ENCODE data around the gene RFC2. TPM values are rescaled to one million over a fixed set of nuclear protein-coding genes. Genes with fewer than 3 reads are reported as not detected.

RFC2 gene
- total RNA-seq, 1 experiment from 2014 or later, result 75.6 TPM

GRCh38 chr7:74294191-74294998, 40.2 kb upstream of the RFC2 start:
- H3K4me1 Mint-ChIP-seq (ENCODE audit: low read depth, unreplicated experiment), result peaks cover 40% of the 10 kb centered on the region
- H3K36me3 ChIP-seq (ENCODE audit: control insufficient read depth, insufficient read depth, low read length), result no peaks in the 10 kb centered on the region; the same call in 1 of the 2 replicates
- no peak for TF ChIP-seq CTCF (IDR thresholded peaks at IDR 0.05; ENCODE audit: insufficient read depth in 1 of 2, low read depth in 1 of 2, low read length in 1 of 2, severe bottlenecking in 1 of 2, unreplicated experiment in 1 of 2)
- peaks cover 14% of the 10 kb centered on the region for H3K36me3 Mint-ChIP-seq (ENCODE audit: insufficient read depth, unreplicated experiment)
- H3K4me1 ChIP-seq, result peaks cover 46% of the 10 kb centered on the region
- H3K9me3 ChIP-seq, result no peaks in the 10 kb centered on the region
- intact Hi-C loops (cut with micrococcal nuclease; ENCODE audit: unreplicated experiment), result loop anchor here (5.0 kb wide), 1 partner anchor 73 kb away; no protein-coding TSS in a partner anchor
- peak overlapping the region; percentile 93 for H3K27ac Mint-ChIP-seq (ENCODE audit: unreplicated experiment)
- H3K27me3 Mint-ChIP-seq (ENCODE audit: insufficient read depth, unreplicated experiment), result no peaks in the 10 kb centered on the region
- POLR2A ChIA-PET, result no interaction called here
- H3K4me3 ChIP-seq (ENCODE audit: low read depth, low read length), result no peak overlapping the region
- DNase-seq, result no peak
- H3K4me3 Mint-ChIP-seq (ENCODE audit: unreplicated experiment), result peak overlapping the region; percentile 27
- CTCF ChIA-PET, result interaction anchor here (1.5 kb wide), 1 partner anchor 88 kb away, joined by 7 read pairs; no protein-coding TSS in a partner anchor
- H3K27me3 ChIP-seq (replicated peaks; ENCODE audit: control insufficient read depth, insufficient read depth, low read length), result no peaks in the 10 kb centered on the region
- BruUV-seq (replicated peaks), result no TSS peak
- H3K9me3 Mint-ChIP-seq (ENCODE audit: unreplicated experiment), result no peaks in the 10 kb centered on the region

DNA sequence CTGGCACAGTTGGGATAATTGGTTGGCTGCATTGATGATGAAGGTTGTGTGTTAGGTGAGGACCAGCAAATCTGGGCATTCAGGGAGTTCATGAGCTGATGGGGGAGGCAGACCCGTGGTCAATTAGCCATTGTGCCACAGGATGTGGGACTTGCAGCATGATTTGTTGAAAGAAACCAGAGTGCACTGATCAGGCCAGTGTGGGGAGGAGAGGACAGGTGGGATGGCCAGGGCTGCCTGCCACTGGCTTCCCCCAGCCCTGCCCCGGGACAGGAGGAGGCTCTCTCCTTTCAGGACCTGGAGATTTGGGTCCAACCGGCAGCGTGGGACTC, 39.3 kb upstream of the RFC2 start:
- CTCF ChIA-PET, result interaction anchor here (1.5 kb wide), 1 partner anchor 87 kb away, joined by 7 read pairs; no protein-coding TSS in a partner anchor
- BruUV-seq (replicated peaks), result no TSS peak
- Histone ChIP-seq H3K27me3 (replicated peaks; ENCODE audit: control insufficient read depth, insufficient read depth, low read length) (no peaks in the 10 kb centered on the region), H3K4me3 (ENCODE audit: low read depth, low read length) (peak overlapping the region; percentile 24), H3K36me3 (ENCODE audit: control insufficient read depth, insufficient read depth, low read length) (no peaks in the 10 kb centered on the region; the same call in 1 of the 2 replicates), H3K9me3 (no peaks in the 10 kb centered on the region), H3K4me1 (peaks cover 49% of the 10 kb centered on the region)
- Mint-ChIP-seq H3K36me3 (ENCODE audit: insufficient read depth, unreplicated experiment) (peaks cover 19% of the 10 kb centered on the region), H3K27ac (ENCODE audit: unreplicated experiment) (peak overlapping the region; percentile 93), H3K4me3 (ENCODE audit: unreplicated experiment) (peak overlapping the region; percentile 71), H3K9me3 (ENCODE audit: unreplicated experiment) (no peaks in the 10 kb centered on the region), H3K4me1 (ENCODE audit: low read depth, unreplicated experiment) (peaks cover 40% of the 10 kb centered on the region), H3K27me3 (ENCODE audit: insufficient read depth, unreplicated experiment) (no peaks in the 10 kb centered on the region)
- DNase-seq, result no peak
- no peak for TF ChIP-seq CTCF (IDR thresholded peaks at IDR 0.05; ENCODE audit: insufficient read depth in 1 of 2, low read depth in 1 of 2, low read length in 1 of 2, severe bottlenecking in 1 of 2, unreplicated experiment in 1 of 2)
- intact Hi-C loops (cut with micrococcal nuclease; ENCODE audit: unreplicated experiment), result loop anchor here (2.0 to 5.0 kb wide), 2 partner anchors 74 to 99 kb away; no protein-coding TSS in a partner anchor
- POLR2A ChIA-PET, result no interaction called here

DNA sequence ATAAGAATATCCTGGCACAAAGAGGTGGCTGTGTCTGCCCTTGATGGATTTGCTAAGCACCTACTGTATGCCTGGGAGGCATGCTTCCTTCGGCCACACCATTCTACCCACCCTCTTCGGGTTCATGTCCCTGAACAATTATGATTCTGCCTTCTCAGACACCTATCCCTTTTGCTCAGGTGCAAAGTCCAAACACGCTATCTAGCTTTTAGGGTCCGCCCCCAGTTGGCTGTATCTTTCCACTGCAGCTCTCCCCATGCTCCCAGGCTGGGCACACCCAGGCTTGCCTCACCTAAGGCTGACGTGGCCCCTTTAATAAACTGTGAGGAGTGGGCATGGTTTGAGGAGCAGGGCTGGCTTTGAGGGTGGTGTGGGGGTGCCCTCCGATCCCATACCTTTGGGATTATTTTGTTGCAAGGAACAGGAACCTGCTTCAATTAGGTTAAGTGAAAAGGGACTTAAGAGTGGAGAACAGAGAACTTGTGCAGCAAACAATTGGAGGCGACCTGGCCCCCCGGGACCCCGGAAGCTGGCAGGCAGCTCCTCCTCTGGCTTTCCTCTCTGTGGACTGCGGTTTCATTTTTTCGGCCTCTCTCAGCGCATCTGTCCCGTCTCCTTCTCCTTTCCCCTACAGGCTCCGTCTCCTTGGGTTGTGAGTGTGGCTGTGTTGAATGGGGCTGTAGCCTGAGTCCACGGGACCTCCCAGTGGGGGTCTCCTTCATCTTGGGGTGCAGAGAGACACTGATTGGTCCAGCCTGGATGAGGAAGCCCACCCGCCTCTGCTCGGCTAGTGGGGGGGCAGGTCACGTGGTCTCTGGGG, 38.8 kb upstream of the RFC2 start:
- Mint-ChIP-seq H3K27me3 (ENCODE audit: insufficient read depth, unreplicated experiment) (no peaks in the 10 kb centered on the region), H3K27ac (ENCODE audit: unreplicated experiment) (peak overlapping the region; percentile 93), H3K4me3 (ENCODE audit: unreplicated experiment) (peak overlapping the region; percentile 71), H3K9me3 (ENCODE audit: unreplicated experiment) (no peaks in the 10 kb centered on the region), H3K4me1 (ENCODE audit: low read depth, unreplicated experiment) (peaks cover 40% of the 10 kb centered on the region), H3K36me3 (ENCODE audit: insufficient read depth, unreplicated experiment) (peaks cover 19% of the 10 kb centered on the region)
- Histone ChIP-seq H3K9me3 (no peaks in the 10 kb centered on the region), H3K4me1 (peaks cover 49% of the 10 kb centered on the region), H3K27me3 (replicated peaks; ENCODE audit: control insufficient read depth, insufficient read depth, low read length) (no peaks in the 10 kb centered on the region), H3K4me3 (ENCODE audit: low read depth, low read length) (peak overlapping the region; percentile 24), H3K36me3 (ENCODE audit: control insufficient read depth, insufficient read depth, low read length) (no peaks in the 10 kb centered on the region; the same call in 1 of the 2 replicates)
- intact Hi-C loops (cut with micrococcal nuclease; ENCODE audit: unreplicated experiment), result loop anchor here (2.0 to 5.0 kb wide), 2 partner anchors 74 to 100 kb away; no protein-coding TSS in a partner anchor
- DNase-seq, result peak; percentile 87 to 92
- BruUV-seq (replicated peaks), result TSS peak; percentile 64
- TF ChIP-seq CTCF (IDR thresholded peaks at IDR 0.05; ENCODE audit: insufficient read depth in 1 of 2, low read depth in 1 of 2, low read length in 1 of 2, severe bottlenecking in 1 of 2, unreplicated experiment in 1 of 2), result peak in 1 of 2 experiments; percentile 14
- POLR2A ChIA-PET, result interaction anchor here (0.6 kb wide), 1 partner anchor 31 kb away, joined by 5 read pairs; no protein-coding TSS in a partner anchor
- CTCF ChIA-PET, result interaction anchor here (0.6 to 1.3 kb wide), 3 partner anchors 18 to 87 kb away, joined by 3 to 10 read pairs (median 4); no protein-coding TSS in a partner anchor
